ENCODE data around the gene PLB1. TPM values are rescaled to one million over a fixed set of nuclear protein-coding genes. Genes with fewer than 3 reads are reported as not detected.

Gene PLB1
- total RNA-seq, 1 experiment from 2014 or later, result 0.44 TPM

DNA sequence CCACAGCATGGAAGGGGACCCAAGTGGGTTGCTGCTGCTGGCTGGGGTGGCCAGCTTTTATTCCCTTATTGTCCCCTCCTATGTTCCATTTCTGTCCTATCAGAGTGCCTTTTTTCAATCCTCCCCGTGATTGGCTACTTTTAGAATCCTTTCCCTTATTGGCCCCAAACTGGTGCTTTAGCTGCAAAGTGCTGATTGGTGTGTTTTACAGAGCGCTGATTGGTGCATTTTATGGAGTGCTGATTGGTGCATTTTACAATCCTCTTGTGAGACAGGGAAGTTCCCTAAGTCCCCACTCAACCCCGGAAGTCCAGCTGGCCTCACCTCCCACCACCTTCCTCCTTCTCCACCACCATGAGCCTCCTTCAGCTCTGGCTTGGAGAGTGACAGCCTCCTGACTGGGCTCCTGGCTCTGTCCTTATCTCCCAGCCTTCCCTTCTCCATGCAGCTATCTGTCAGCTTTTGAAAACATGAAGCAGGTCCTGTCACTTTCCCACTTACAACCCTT is 20.7 kb upstream of the PLB1 start:
- Mint-ChIP-seq H3K9me3 (peaks cover 28% of the 10 kb centered on the region), H3K4me1 (no peaks in the 10 kb centered on the region), H3K27ac (no peak overlapping the region), H3K36me3 (no peaks in the 10 kb centered on the region; the same call in 1 of the 2 replicates), H3K4me3 (no peak overlapping the region), H3K27me3 (ENCODE audit: low read depth) (no peaks in the 10 kb centered on the region; the same call in 1 of the 2 replicates)
- ChIA-PET CTCF (no interaction called here), POLR2A (no interaction called here)
- ATAC-seq (no peak), DNase-seq (ENCODE audit: low spot score) (no peak)
- TF ChIP-seq ZNF219 (CRISPR knock-in tag; IDR thresholded peaks at IDR 0.05; ENCODE audit: borderline replicate concordance), result no peak
- TF ChIP-seq, protein P1, sequence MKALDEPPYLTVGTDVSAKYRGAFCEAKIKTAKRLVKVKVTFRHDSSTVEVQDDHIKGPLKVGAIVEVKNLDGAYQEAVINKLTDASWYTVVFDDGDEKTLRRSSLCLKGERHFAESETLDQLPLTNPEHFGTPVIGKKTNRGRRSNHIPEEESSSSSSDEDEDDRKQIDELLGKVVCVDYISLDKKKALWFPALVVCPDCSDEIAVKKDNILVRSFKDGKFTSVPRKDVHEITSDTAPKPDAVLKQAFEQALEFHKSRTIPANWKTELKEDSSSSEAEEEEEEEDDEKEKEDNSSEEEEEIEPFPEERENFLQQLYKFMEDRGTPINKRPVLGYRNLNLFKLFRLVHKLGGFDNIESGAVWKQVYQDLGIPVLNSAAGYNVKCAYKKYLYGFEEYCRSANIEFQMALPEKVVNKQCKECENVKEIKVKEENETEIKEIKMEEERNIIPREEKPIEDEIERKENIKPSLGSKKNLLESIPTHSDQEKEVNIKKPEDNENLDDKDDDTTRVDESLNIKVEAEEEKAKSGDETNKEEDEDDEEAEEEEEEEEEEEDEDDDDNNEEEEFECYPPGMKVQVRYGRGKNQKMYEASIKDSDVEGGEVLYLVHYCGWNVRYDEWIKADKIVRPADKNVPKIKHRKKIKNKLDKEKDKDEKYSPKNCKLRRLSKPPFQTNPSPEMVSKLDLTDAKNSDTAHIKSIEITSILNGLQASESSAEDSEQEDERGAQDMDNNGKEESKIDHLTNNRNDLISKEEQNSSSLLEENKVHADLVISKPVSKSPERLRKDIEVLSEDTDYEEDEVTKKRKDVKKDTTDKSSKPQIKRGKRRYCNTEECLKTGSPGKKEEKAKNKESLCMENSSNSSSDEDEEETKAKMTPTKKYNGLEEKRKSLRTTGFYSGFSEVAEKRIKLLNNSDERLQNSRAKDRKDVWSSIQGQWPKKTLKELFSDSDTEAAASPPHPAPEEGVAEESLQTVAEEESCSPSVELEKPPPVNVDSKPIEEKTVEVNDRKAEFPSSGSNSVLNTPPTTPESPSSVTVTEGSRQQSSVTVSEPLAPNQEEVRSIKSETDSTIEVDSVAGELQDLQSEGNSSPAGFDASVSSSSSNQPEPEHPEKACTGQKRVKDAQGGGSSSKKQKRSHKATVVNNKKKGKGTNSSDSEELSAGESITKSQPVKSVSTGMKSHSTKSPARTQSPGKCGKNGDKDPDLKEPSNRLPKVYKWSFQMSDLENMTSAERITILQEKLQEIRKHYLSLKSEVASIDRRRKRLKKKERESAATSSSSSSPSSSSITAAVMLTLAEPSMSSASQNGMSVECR (CRISPR knock-in tag; IDR thresholded peaks at IDR 0.05; ENCODE audit: borderline replicate concordance), result no peak
- TF ChIP-seq, protein P2, sequence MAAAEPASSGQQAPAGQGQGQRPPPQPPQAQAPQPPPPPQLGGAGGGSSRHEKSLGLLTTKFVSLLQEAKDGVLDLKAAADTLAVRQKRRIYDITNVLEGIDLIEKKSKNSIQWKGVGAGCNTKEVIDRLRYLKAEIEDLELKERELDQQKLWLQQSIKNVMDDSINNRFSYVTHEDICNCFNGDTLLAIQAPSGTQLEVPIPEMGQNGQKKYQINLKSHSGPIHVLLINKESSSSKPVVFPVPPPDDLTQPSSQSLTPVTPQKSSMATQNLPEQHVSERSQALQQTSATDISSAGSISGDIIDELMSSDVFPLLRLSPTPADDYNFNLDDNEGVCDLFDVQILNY (CRISPR knock-in tag; IDR thresholded peaks at IDR 0.05), result no peak
- TF ChIP-seq CREB1 (CRISPR knock-in tag; IDR thresholded peaks at IDR 0.05), result no peak
- no peak for TF ChIP-seq MXD4 (CRISPR knock-in tag; IDR thresholded peaks at IDR 0.05; ENCODE audit: borderline replicate concordance)
- TF ChIP-seq GTF2I (CRISPR knock-in tag; conservative IDR thresholded peaks at IDR 0.05), result no peak
- TF ChIP-seq, protein P3, sequence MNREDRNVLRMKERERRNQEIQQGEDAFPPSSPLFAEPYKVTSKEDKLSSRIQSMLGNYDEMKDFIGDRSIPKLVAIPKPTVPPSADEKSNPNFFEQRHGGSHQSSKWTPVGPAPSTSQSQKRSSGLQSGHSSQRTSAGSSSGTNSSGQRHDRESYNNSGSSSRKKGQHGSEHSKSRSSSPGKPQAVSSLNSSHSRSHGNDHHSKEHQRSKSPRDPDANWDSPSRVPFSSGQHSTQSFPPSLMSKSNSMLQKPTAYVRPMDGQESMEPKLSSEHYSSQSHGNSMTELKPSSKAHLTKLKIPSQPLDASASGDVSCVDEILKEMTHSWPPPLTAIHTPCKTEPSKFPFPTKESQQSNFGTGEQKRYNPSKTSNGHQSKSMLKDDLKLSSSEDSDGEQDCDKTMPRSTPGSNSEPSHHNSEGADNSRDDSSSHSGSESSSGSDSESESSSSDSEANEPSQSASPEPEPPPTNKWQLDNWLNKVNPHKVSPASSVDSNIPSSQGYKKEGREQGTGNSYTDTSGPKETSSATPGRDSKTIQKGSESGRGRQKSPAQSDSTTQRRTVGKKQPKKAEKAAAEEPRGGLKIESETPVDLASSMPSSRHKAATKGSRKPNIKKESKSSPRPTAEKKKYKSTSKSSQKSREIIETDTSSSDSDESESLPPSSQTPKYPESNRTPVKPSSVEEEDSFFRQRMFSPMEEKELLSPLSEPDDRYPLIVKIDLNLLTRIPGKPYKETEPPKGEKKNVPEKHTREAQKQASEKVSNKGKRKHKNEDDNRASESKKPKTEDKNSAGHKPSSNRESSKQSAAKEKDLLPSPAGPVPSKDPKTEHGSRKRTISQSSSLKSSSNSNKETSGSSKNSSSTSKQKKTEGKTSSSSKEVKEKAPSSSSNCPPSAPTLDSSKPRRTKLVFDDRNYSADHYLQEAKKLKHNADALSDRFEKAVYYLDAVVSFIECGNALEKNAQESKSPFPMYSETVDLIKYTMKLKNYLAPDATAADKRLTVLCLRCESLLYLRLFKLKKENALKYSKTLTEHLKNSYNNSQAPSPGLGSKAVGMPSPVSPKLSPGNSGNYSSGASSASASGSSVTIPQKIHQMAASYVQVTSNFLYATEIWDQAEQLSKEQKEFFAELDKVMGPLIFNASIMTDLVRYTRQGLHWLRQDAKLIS (CRISPR knock-in tag; IDR thresholded peaks at IDR 0.05; ENCODE audit: borderline replicate concordance), result no peak
- TF ChIP-seq ZNF416 (CRISPR knock-in tag; IDR thresholded peaks at IDR 0.05), result no peak
- TF ChIP-seq ELF4 (CRISPR knock-in tag; IDR thresholded peaks at IDR 0.05; ENCODE audit: low read depth), result no peak

DNA sequence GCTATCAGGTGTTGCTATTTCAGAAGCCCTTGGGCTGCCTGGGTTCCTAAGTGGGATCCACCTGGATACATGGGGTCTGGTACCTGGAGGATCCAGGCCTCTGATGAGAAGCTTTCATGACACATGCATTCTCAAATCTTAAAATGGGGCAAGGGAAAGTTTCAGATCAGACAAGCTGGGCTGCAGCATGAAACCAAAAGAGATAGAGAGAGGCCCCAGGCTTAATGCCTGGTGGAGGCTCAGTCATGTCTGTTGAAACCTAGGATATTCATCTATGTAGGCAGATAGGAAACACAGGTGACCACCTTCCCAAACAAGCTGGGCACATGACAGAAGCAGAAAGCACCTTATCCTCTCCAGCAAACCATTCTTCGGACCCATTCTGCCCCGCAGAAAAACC is 18.8 kb upstream of the PLB1 start:
- H3K27ac Mint-ChIP-seq, result no peak overlapping the region
- POLR2A ChIA-PET, result no interaction called here
- CTCF ChIA-PET, result interaction anchor here (0.8 kb wide), 2 partner anchors 15 to 90 kb away, joined by 3 to 4 read pairs; no protein-coding TSS in a partner anchor
- H3K27me3 Mint-ChIP-seq (ENCODE audit: low read depth), result no peaks in the 10 kb centered on the region; the same call in 1 of the 2 replicates
- ATAC-seq (no peak), DNase-seq (ENCODE audit: low spot score) (no peak)
- H3K4me1 Mint-ChIP-seq, result no peaks in the 10 kb centered on the region
- H3K36me3 Mint-ChIP-seq, result no peaks in the 10 kb centered on the region; the same call in 1 of the 2 replicates
- peaks cover 25% of the 10 kb centered on the region for H3K9me3 Mint-ChIP-seq
- no peak overlapping the region for H3K4me3 Mint-ChIP-seq
- TF ChIP-seq CREM (CRISPR knock-in tag; IDR thresholded peaks at IDR 0.05), result no peak
- TF ChIP-seq CREB1 (CRISPR knock-in tag; IDR thresholded peaks at IDR 0.05), result no peak
- TF ChIP-seq, protein P4, sequence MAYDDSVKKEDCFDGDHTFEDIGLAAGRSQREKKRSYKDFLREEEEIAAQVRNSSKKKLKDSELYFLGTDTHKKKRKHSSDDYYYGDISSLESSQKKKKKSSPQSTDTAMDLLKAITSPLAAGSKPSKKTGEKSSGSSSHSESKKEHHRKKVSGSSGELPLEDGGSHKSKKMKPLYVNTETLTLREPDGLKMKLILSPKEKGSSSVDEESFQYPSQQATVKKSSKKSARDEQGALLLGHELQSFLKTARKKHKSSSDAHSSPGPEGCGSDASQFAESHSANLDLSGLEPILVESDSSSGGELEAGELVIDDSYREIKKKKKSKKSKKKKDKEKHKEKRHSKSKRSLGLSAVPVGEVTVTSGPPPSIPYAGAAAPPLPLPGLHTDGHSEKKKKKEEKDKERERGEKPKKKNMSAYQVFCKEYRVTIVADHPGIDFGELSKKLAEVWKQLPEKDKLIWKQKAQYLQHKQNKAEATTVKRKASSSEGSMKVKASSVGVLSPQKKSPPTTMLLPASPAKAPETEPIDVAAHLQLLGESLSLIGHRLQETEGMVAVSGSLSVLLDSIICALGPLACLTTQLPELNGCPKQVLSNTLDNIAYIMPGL (CRISPR knock-in tag; IDR thresholded peaks at IDR 0.05), result no peak
- TF ChIP-seq ZBTB21 (CRISPR knock-in tag; IDR thresholded peaks at IDR 0.05; ENCODE audit: borderline replicate concordance), result no peak
- TF ChIP-seq ZNF396 (CRISPR knock-in tag; IDR thresholded peaks at IDR 0.05; ENCODE audit: borderline replicate concordance), result no peak
- TF ChIP-seq, protein P5, sequence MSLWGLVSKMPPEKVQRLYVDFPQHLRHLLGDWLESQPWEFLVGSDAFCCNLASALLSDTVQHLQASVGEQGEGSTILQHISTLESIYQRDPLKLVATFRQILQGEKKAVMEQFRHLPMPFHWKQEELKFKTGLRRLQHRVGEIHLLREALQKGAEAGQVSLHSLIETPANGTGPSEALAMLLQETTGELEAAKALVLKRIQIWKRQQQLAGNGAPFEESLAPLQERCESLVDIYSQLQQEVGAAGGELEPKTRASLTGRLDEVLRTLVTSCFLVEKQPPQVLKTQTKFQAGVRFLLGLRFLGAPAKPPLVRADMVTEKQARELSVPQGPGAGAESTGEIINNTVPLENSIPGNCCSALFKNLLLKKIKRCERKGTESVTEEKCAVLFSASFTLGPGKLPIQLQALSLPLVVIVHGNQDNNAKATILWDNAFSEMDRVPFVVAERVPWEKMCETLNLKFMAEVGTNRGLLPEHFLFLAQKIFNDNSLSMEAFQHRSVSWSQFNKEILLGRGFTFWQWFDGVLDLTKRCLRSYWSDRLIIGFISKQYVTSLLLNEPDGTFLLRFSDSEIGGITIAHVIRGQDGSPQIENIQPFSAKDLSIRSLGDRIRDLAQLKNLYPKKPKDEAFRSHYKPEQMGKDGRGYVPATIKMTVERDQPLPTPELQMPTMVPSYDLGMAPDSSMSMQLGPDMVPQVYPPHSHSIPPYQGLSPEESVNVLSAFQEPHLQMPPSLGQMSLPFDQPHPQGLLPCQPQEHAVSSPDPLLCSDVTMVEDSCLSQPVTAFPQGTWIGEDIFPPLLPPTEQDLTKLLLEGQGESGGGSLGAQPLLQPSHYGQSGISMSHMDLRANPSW (CRISPR knock-in tag; conservative IDR thresholded peaks at IDR 0.05; ENCODE audit: low read depth), result no peak
- TF ChIP-seq TEAD1 (CRISPR knock-in tag; IDR thresholded peaks at IDR 0.05), result no peak
- TF ChIP-seq HMGA2 (CRISPR knock-in tag; IDR thresholded peaks at IDR 0.05), result no peak
- no peak for TF ChIP-seq ATF1 (CRISPR knock-in tag; IDR thresholded peaks at IDR 0.05)
- TF ChIP-seq MYBL2 (CRISPR knock-in tag; IDR thresholded peaks at IDR 0.05), result no peak
- TF ChIP-seq FOXK1 (CRISPR knock-in tag; IDR thresholded peaks at IDR 0.05), result no peak
- TF ChIP-seq, protein P6, sequence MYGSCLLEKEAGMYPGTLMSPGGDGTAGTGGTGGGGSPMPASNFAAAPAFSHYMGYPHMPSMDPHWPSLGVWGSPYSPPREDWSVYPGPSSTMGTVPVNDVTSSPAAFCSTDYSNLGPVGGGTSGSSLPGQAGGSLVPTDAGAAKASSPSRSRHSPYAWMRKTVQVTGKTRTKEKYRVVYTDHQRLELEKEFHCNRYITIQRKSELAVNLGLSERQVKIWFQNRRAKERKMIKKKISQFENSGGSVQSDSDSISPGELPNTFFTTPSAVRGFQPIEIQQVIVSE (CRISPR knock-in tag; IDR thresholded peaks at IDR 0.05; ENCODE audit: borderline replicate concordance), result no peak
- no peak for TF ChIP-seq NR1H2 (CRISPR knock-in tag; IDR thresholded peaks at IDR 0.05)
